RWPE2 (cell line): ENCODE results near the gene SPATA16.

Experiments
- ATAC-seq: fragments of 200-7000 bp; cut with Tn5 transposase; 3 replicates; pipeline ENCODE4 v1.9.1; 2021; ENCODE audit warnings: low read depth
- DNase-seq: peaks from one replicate; pipeline ENCODE4 v3.0.0-alpha.2; 2020; ENCODE audit warnings: low spot score
- H3K27ac ChIP-seq: fragments of 450-650 bp; 2 replicates; pipeline ENCODE4 v1.5.1; 2017; ENCODE audit warnings: mild to moderate bottlenecking; ENCODE audit not compliant: poor library complexity, severe bottlenecking
- H3K27me3 ChIP-seq: fragments of 250-450 bp; sonication (Bioruptor Pico); 2 replicates; pipeline ENCODE4 v1.5.1; 2021; ENCODE audit warnings: mild to moderate bottlenecking, moderate library complexity; ENCODE audit not compliant: insufficient read depth, poor library complexity, severe bottlenecking
- H3K36me3 ChIP-seq: fragments of 250-450 bp; sonication (Bioruptor Pico); 2 replicates; pipeline ENCODE4 v1.5.1; 2020; ENCODE audit warnings: low read depth, mild to moderate bottlenecking, moderate library complexity
- H3K4me1 ChIP-seq: fragments of 250-450 bp; sonication (Bioruptor Pico); 2 replicates; pipeline ENCODE4 v1.5.1; 2021; ENCODE audit warnings: mild to moderate bottlenecking, moderate library complexity; ENCODE audit not compliant: insufficient read depth, poor library complexity, severe bottlenecking
- H3K4me3 ChIP-seq: fragments of 250-450 bp; sonication (Bioruptor Pico); 2 replicates; pipeline ENCODE4 v1.5.1; 2021; ENCODE audit warnings: mild to moderate bottlenecking, moderate library complexity; ENCODE audit not compliant: severe bottlenecking
- H3K9me3 ChIP-seq: fragments of 250-450 bp; sonication (Bioruptor Pico); 2 replicates; pipeline ENCODE4 v1.5.1; 2021; ENCODE audit warnings: mild to moderate bottlenecking, moderate library complexity; ENCODE audit not compliant: severe bottlenecking
- TF ChIP-seq, protein P1 (sequence below): fragments of 450-650 bp; IDR thresholded peaks from one replicate; pipeline ENCODE4 v1.5.1; 2017; ENCODE audit warnings: mild to moderate bottlenecking, moderate library complexity; ENCODE audit not compliant: poor library complexity, severe bottlenecking

Gene SPATA16

DNA sequence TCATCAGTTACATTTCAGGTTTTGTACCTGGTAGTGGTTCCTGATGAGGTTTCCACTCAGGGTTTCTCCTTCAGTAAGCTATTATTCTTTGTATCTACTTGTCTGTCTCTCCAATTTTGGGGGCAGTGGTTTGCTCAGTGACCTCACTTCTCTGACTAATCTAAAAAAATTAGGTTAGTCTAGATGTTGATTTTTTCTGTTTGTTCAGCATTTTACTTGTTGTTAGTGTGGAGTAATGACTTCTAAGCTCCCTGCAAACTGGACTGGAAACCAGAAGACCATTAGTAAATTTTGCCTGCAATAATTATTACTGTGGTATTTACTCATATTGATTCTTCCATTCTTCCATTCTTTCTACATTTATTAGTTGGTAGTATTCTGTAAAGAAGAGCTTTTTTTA, 139.4 kb downstream of the SPATA16 start:
- Histone ChIP-seq H3K4me3 (no peak overlapping the region), H3K27me3 (peaks cover 18% of the 10 kb centered on the region), H3K9me3 (no peaks in the 10 kb centered on the region), H3K36me3 (no peaks in the 10 kb centered on the region), H3K27ac (no peak overlapping the region), H3K4me1 (no peaks in the 10 kb centered on the region)
- TF ChIP-seq, protein P1, sequence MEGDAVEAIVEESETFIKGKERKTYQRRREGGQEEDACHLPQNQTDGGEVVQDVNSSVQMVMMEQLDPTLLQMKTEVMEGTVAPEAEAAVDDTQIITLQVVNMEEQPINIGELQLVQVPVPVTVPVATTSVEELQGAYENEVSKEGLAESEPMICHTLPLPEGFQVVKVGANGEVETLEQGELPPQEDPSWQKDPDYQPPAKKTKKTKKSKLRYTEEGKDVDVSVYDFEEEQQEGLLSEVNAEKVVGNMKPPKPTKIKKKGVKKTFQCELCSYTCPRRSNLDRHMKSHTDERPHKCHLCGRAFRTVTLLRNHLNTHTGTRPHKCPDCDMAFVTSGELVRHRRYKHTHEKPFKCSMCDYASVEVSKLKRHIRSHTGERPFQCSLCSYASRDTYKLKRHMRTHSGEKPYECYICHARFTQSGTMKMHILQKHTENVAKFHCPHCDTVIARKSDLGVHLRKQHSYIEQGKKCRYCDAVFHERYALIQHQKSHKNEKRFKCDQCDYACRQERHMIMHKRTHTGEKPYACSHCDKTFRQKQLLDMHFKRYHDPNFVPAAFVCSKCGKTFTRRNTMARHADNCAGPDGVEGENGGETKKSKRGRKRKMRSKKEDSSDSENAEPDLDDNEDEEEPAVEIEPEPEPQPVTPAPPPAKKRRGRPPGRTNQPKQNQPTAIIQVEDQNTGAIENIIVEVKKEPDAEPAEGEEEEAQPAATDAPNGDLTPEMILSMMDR = no peak
- ATAC-seq (no peak), DNase-seq (no peak)

DNA sequence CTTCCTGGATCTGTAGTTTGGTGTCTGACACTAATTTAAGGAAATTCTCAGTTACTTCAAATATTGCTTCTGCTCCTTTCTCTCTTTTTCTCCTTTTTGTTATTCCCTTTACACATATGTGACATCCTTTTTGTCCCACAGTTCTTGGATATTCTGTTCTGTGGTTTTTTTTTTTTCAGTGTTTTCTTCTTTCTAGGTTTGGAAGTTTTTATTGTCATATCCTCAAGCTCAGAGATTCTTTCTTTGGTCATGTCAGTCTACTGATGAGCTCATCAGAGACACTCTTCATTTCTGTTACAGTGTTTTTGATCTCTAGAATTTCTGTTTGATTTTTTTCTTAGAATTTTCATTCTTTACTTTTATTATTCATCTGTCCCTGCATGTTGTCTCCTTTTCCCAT, 140.5 kb downstream of the SPATA16 start:
- no peaks in the 10 kb centered on the region for H3K36me3 ChIP-seq
- no peak overlapping the region for H3K27ac ChIP-seq
- H3K9me3 ChIP-seq = no peaks in the 10 kb centered on the region
- ATAC-seq = no peak
- TF ChIP-seq, protein P1 = no peak
- no peak overlapping the region for H3K4me3 ChIP-seq
- H3K4me1 ChIP-seq = no peaks in the 10 kb centered on the region
- peaks cover 19% of the 10 kb centered on the region for H3K27me3 ChIP-seq
- DNase-seq = no peak

DNA sequence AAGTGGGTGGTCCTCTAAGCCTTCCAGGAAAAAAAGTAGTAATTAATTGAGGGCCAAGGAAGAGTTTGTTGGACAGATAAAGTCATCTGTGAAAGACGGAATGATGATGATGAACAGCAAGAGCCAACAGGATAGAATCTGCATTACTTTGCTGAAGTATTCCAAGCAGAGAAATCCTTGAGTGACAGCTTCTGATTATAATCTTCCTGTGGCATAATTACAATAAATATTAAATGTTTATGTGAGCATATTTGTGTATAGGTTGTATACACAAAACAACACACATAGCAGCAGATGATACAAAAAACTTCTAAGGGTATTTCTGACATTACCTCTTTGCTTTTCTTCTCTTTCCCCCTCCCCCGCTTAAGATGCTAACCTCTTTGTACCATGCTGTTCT, 147.6 kb downstream of the SPATA16 start:
- Histone ChIP-seq H3K36me3 (no peaks in the 10 kb centered on the region), H3K27me3 (peaks cover 4% of the 10 kb centered on the region), H3K9me3 (no peaks in the 10 kb centered on the region), H3K4me1 (no peaks in the 10 kb centered on the region), H3K27ac (no peak overlapping the region), H3K4me3 (no peak overlapping the region)
- ATAC-seq (no peak), DNase-seq (no peak)
- TF ChIP-seq, protein P1 = no peak

DNA sequence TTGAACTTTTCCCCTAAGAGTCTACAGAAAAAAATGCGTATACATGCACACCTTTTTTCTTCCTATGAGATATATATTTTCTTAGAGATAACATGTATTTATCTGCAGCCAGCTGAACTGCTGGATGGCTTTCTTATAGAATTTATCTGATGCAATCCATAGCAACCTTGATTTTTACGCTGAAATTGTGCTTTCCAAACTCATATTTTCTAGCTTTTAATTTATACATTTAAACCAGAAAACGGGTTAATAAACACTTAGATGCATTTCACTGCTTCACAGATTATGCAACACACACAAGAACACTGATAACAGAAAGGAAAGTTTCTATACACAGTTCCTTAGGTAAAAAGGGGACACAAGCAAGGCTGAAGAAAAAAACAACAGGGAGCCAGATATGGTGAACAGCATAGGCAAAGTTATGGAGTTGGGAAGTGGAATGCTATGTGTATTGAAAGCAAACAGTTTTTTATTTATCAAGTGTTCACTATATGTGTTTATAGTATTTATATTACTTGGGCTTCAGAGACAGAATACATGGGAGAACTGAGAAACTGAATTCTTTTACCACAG, 149.5 kb downstream of the SPATA16 start:
- H3K4me1 ChIP-seq = no peaks in the 10 kb centered on the region
- H3K27me3 ChIP-seq = no peaks in the 10 kb centered on the region
- TF ChIP-seq, protein P1 = no peak
- no peaks in the 10 kb centered on the region for H3K9me3 ChIP-seq
- no peak for ATAC-seq
- DNase-seq = no peak
- H3K27ac ChIP-seq = no peak overlapping the region
- H3K4me3 ChIP-seq = no peak overlapping the region
- H3K36me3 ChIP-seq = no peaks in the 10 kb centered on the region

DNA sequence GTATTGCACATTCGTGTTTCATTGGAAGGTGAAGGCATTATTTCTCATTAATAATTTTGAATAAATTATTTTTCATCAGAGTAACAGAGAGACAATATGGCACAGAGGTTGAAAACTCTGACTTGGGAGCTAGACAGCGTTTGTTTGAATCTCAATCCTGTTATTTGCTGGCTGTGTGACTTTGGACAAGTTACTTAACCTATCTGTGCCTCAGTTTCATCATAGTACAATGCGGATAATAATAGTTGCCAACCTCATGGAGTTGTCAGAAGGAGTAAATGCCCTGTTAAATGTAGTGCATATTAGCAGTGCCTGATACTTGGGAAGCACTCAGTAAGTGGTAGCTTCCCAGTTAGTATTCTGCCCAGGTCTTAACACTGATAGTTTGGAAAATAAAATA, 151.7 kb downstream of the SPATA16 start:
- Histone ChIP-seq H3K36me3 (no peaks in the 10 kb centered on the region), H3K27me3 (no peaks in the 10 kb centered on the region), H3K9me3 (no peaks in the 10 kb centered on the region), H3K4me3 (no peak overlapping the region), H3K27ac (no peak overlapping the region), H3K4me1 (no peaks in the 10 kb centered on the region)
- DNase-seq (no peak), ATAC-seq (no peak)
- TF ChIP-seq, protein P1 = no peak
